BLaER1 treated with 17β-estradiol and CSF1 and Interleukin-3, amounts not matched to agents 10 nM and 100 nM (cell line): Measurements from ENCODE around the gene WIPF3.
"Not testable (repeated sequence)": the region's sequence is repeated elsewhere in the genome, so short reads cannot be mapped to it uniquely, and the experiment has no call there.

Source experiments
- H3K27ac ChIP-seq, 11 experiments: shearing (Covaris generic); formaldehyde crosslinking; 2 replicates each; pipeline ENCODE4 v1.8.1; 2022
- H3K27me3 ChIP-seq, 11 experiments: shearing (Covaris generic); formaldehyde crosslinking; 2 replicates each; pipeline ENCODE4 v1.8.1; 2022
- H3K36me3 ChIP-seq, 11 experiments: shearing (Covaris generic); formaldehyde crosslinking; 2 replicates each; pipeline ENCODE4 v1.8.1; 2022
- H3K4me1 ChIP-seq, 10 experiments: shearing (Covaris generic); formaldehyde crosslinking; 2 replicates each; pipeline ENCODE4 v1.8.1; 2022
- H3K4me2 ChIP-seq, 11 experiments: shearing (Covaris generic); formaldehyde crosslinking; 2 replicates each; pipeline ENCODE4 v1.8.1; 2022
- H3K4me3 ChIP-seq, 10 experiments: shearing (Covaris generic); formaldehyde crosslinking; 2 replicates each; pipeline ENCODE4 v1.8.1; 2022
- H3K9ac ChIP-seq, 11 experiments: shearing (Covaris generic); formaldehyde crosslinking; 2 replicates each; pipeline ENCODE4 v1.8.1; 2022
- H3K9me3 ChIP-seq, 11 experiments: shearing (Covaris generic); formaldehyde crosslinking; replicated peaks in 1 of 11; 2 replicates each; pipeline ENCODE4 v1.8.1; 2022
- H4K20me1 ChIP-seq, 11 experiments: shearing (Covaris generic); formaldehyde crosslinking; 2 replicates each; pipeline ENCODE4 v1.8.1; 2022
- Cebpa-rat ChIP-seq, 11 experiments: shearing (Covaris generic); IDR thresholded peaks; 2 replicates each; pipeline ENCODE4 v1.8.1; 2022

Gene WIPF3

DNA sequence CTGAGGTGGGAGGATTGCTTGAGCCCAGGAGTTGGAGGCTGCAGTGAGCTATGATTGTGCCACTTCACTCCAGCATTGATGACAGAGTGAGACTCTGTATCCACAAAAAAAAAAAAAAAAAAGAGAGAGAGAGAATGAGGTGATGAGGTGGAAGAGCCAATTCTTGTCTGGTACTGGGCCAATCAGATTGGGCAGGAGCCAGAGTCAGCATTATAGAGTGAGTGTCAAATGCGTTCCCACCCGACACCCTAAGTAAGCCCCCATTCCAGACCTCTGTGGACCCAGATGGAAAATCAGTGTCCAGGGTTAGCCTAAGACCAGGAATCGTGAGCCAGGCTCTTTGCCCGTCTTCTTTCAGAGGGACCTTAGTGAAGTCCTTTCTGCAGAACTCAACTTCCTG is 83.9 kb downstream of the WIPF3 start:
- Histone ChIP-seq H3K36me3 (no peaks in the 10 kb centered on the region), H3K9ac (no peak overlapping the region), H3K4me2 (no peak overlapping the region), H3K9me3 (no peaks in the 10 kb centered on the region), H4K20me1 (no peaks in the 10 kb centered on the region; a peak in 1 of 22 replicates), H3K27ac (no peak overlapping the region), H3K4me1 (no peaks in the 10 kb centered on the region), H3K4me3 (no peak overlapping the region), H3K27me3 (peaks cover 0 to 4% (median under 1%) of the 10 kb centered on the region in 11 experiments; a peak in 6 of 22 replicates)
- no peak for TF ChIP-seq Cebpa-rat (IDR thresholded peaks at IDR 0.05)

DNA sequence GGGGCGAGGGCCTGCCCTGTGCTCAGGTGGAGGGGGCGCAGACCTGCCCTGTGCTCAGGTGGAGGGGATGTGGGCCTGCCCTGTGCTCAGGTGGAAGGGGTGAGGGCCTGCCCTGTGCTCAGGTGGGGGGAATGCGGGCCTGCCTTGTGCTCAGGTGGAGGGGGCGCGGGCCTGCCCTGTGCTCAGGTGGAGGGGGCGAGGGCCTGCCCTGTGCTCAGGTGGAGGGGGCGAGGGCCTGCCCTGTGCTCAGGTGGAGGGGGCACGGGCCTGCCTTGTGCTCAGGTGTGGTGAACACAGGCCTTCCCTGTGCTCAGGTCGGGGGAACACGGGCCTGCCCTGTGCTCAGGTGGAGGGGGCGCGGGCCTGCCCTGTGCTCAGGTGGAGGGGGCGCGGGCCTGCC is 84.5 kb downstream of the WIPF3 start:
- not testable (repeated sequence) for H3K4me2 ChIP-seq, H3K4me3 ChIP-seq, H3K27ac ChIP-seq, H3K4me1 ChIP-seq, H3K9me3 ChIP-seq, H3K9ac ChIP-seq, H3K27me3 ChIP-seq, H4K20me1 ChIP-seq, H3K36me3 ChIP-seq

DNA sequence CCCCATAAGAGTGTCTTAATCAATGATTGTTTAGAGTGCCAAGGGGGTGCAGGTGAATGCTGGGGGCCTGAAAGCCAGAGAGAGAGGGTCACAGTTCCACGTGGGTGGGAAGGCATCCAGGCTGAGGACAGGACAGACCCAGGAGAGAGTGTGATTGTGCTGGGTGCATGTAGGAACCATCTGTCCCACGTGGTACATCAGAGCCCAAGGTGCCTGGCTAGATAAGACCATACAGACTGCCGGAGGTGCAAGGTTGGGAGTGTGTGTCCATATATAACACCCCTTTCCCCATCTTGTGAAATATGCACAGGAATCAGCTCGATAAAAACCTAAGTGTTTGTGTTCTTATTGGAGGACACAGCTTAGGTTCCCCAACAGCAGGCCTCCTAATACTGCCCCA is 85.5 kb downstream of the WIPF3 start:
- Histone ChIP-seq H3K9me3 (peaks cover 0 to 2% (median 1%) of the 10 kb centered on the region in 11 experiments; a peak in 8 of 22 replicates), H3K4me3 (no peak overlapping the region), H3K4me1 (no peaks in the 10 kb centered on the region), H4K20me1 (no peaks in the 10 kb centered on the region; a peak in 1 of 22 replicates), H3K27ac (no peak overlapping the region), H3K36me3 (no peaks in the 10 kb centered on the region), H3K4me2 (no peak overlapping the region), H3K27me3 (no peaks in the 10 kb centered on the region), H3K9ac (no peak overlapping the region)
- no peak for TF ChIP-seq Cebpa-rat (IDR thresholded peaks at IDR 0.05)

DNA sequence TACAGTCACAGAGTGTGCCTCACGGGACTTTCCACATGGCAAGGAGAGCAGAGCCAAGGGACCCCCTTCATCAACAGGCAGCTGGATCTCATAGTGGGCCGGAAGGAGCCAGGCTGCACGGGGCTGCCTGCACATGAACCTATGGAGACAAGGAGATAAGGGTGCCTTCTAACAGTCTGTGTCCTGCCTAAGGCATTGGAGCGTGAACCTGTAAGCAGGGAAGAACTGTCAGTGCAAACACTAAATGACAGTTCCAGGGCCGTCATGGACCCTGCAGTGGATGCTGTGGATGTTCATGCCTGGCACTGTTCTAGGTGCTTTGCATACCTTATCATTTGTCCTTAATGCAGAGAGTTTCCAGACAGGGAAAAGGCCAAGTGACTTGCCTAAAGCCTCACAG is 85.9 kb downstream of the WIPF3 start:
- Histone ChIP-seq H3K4me1 (no peaks in the 10 kb centered on the region), H4K20me1 (no peaks in the 10 kb centered on the region; a peak in 1 of 22 replicates), H3K4me2 (no peak overlapping the region), H3K9me3 (peaks cover 0 to 7% (median 6%) of the 10 kb centered on the region in 11 experiments; a peak in 8 of 22 replicates), H3K27me3 (no peaks in the 10 kb centered on the region), H3K36me3 (no peaks in the 10 kb centered on the region), H3K9ac (no peak overlapping the region), H3K4me3 (no peak overlapping the region), H3K27ac (no peak overlapping the region)
- no peak for TF ChIP-seq Cebpa-rat (IDR thresholded peaks at IDR 0.05)

DNA sequence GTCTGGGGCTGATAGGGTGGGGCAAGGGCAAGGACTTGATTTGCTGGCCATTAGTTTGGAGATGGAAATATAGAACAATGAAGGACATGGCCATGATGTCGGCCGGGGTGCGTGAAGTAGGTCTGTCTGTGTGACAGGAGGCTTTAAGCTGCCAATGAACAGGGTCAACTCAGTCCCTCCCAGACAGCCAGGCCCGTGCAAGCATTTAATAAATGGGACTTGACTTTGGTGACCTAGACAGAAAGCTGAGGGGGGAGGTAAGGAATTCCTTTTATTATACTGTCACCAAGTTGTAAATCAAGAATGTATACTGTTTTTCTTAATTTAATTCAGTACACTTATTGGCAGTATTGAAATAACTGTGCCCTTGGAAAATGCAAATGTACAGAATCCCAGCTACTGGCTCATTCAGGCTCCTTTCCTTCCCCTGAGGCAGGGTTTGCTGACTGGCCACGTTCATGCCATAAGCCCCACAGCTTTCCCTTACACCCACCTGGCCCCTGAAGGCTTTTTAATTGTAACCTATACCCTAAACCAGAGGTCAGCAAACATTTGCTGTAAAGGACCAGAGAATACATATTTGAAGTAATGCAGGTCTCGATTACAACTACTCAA is 87.2 kb downstream of the WIPF3 start:
- Histone ChIP-seq H3K27ac (no peak overlapping the region), H3K27me3 (no peaks in the 10 kb centered on the region), H4K20me1 (no peaks in the 10 kb centered on the region; a peak in 1 of 22 replicates), H3K4me3 (no peak overlapping the region), H3K36me3 (no peaks in the 10 kb centered on the region), H3K4me2 (no peak overlapping the region), H3K4me1 (no peaks in the 10 kb centered on the region), H3K9me3 (peaks cover 0 to 18% (median 8%) of the 10 kb centered on the region in 11 experiments; a peak in 10 of 22 replicates), H3K9ac (no peak overlapping the region)
- no peak for TF ChIP-seq Cebpa-rat (IDR thresholded peaks at IDR 0.05)

DNA sequence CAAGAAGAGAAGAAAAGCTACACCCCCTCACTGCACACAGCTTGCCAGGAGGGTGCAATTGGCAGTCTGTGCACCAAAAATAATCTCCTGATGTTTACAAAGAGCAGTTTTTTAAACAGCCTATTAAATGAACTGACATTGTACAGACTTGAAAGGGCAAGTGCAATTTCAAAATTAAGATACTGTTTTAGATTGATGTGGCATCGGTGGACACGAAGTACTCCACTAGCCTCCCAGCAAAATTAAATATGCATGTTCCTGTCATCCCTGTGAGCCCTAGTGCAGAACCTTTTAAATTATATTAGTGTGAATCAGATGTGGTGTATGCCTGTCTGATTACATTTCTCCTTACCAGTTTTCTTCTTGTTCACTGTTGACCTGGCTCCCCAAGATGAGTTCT is 87.9 kb downstream of the WIPF3 start:
- Histone ChIP-seq H4K20me1 (no peaks in the 10 kb centered on the region; a peak in 1 of 22 replicates), H3K9ac (no peak overlapping the region), H3K9me3 (peaks cover 0 to 18% (median 8%) of the 10 kb centered on the region in 11 experiments; a peak in 10 of 22 replicates), H3K27me3 (no peaks in the 10 kb centered on the region), H3K36me3 (no peaks in the 10 kb centered on the region), H3K4me2 (no peak overlapping the region), H3K4me3 (no peak overlapping the region), H3K27ac (no peak overlapping the region), H3K4me1 (no peaks in the 10 kb centered on the region)
- TF ChIP-seq Cebpa-rat (IDR thresholded peaks at IDR 0.05) = no peak

DNA sequence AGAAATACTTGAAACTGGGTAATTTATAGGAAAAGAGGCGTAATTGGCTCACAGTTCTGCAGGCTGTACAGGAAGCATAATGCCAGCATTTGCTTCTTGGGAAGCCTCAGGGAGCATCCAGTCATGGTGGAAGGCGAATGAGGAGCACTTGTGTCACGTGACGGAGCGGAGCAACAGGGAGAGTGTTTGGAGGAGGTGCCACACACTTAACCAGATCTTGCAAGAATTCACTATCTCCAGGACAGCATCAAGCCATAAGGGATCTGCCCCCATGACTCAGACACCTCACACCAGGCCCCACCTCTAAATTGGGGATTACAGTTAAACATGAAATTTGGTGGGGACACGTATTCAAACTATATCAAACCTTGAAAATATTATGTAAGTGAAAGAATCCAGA is 89.3 kb downstream of the WIPF3 start:
- no peak for TF ChIP-seq Cebpa-rat (IDR thresholded peaks at IDR 0.05)
- Histone ChIP-seq H4K20me1 (no peaks in the 10 kb centered on the region; a peak in 1 of 22 replicates), H3K9ac (no peak overlapping the region), H3K27ac (no peak overlapping the region), H3K36me3 (no peaks in the 10 kb centered on the region), H3K9me3 (peaks cover 0 to 18% (median 8%) of the 10 kb centered on the region in 11 experiments; a peak in 10 of 22 replicates), H3K4me3 (no peak overlapping the region), H3K4me2 (no peak overlapping the region), H3K4me1 (0 out of 20 replicates have a peak, but pooled peaks cover 0 to under 1% (median 0%) of the 10 kb centered on the region in 10 experiments), H3K27me3 (no peaks in the 10 kb centered on the region)

DNA sequence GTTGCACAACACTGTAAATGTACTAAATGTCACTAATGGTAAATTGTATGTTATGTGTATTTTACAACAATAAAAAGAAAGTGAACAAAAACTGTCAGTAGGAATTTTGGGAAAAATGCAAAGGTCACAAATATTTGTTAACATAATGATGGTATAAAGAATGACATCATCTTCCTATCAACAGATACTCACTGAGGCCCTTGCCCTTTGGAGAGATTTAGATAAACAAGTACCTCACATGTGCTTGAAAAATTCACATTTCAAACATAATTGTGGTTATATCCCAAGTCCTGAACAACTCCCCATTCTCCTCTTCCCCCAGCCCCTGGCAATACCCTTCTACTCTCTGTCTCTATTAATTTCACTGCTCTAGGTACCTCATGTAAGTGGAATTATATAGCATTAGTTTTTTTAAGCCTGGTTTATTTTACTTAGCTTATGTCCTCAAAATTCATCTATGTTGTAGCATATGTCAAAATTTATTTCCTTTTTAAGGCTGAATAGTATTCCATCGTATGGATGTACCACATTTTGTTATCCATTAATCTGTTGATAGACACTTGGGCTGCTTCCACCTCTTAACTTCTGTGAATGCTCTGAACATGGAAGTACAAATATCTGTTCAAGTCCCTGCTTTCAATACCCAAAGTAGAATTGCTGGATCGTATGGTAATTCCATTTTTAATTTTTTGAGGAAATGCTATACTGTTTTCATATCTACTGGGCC is 90.5 kb downstream of the WIPF3 start:
- Histone ChIP-seq H3K4me2 (no peak overlapping the region), H3K4me1 (0 out of 20 replicates have a peak, but pooled peaks cover 0 to 4% (median 0%) of the 10 kb centered on the region in 10 experiments), H3K4me3 (no peak overlapping the region), H3K9ac (no peak overlapping the region), H3K36me3 (no peaks in the 10 kb centered on the region), H3K9me3 (peaks cover 0 to 18% (median 8%) of the 10 kb centered on the region in 11 experiments; a peak in 10 of 22 replicates), H3K27ac (no peak overlapping the region), H4K20me1 (no peaks in the 10 kb centered on the region), H3K27me3 (no peaks in the 10 kb centered on the region)
- TF ChIP-seq Cebpa-rat (IDR thresholded peaks at IDR 0.05) = no peak

DNA sequence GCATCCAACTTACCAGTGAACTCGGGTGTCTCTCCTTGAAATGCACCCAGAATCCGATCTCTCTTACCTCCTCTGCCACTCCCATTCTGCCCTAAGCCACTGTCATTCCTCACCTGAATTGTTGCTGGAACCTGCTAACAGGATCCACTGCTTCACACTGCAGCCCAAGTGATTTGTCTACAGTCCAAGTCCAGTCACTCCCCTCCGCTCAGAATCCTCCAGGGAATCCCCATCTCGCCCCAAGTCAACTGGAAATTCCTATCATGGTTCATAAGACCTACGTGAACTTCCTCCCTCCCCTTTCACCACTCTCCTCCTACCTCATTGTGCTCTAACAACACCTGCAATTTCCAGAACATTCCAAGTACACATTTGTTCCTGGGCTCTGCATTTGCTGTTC is 92.0 kb downstream of the WIPF3 start:
- H3K4me3 ChIP-seq = no peak overlapping the region
- no peak overlapping the region for H3K9ac ChIP-seq
- no peak for TF ChIP-seq Cebpa-rat (IDR thresholded peaks at IDR 0.05)
- H4K20me1 ChIP-seq = no peaks in the 10 kb centered on the region
- no peaks in the 10 kb centered on the region for H3K27me3 ChIP-seq
- H3K9me3 ChIP-seq = peaks cover 0 to 18% (median 8%) of the 10 kb centered on the region in 11 experiments; a peak in 10 of 22 replicates
- H3K27ac ChIP-seq = no peak overlapping the region
- H3K4me2 ChIP-seq = no peak overlapping the region
- 0 out of 20 replicates have a peak, but pooled peaks cover 0 to 4% (median 0%) of the 10 kb centered on the region in 10 experiments for H3K4me1 ChIP-seq
- H3K36me3 ChIP-seq = no peaks in the 10 kb centered on the region
